ENCODE results near the gene LMBR1.
"Not testable (repeated sequence)": the region's sequence is repeated elsewhere in the genome, so short reads cannot be mapped to it uniquely, and the experiment has no call there.

The LMBR1 gene

DNA sequence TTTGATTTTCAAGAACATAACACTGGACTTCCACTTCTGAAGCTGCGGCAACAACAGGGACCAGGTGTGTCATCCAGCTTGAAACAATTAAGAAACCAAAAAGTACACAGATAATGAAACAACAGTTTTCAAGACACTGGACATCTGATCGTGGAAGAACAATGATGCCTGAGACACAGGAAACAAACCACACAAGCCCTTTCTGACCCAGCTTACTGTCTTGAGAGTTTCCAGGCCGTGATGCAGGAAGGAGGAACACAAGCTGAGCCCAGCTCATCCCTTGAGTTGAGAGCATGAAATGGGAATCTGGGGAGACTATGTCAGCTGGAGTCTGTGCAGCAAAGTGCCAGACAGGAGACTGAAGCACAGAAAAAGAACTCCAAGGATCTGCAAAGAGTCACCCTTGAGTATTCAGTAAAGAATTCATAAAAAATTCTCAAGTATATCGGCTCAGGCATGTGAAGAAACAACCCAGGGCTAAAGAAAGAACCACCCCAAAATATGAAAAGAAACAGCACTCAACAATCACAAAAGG, 160.8 kb downstream of the LMBR1 start:
- Histone ChIP-seq H3K4me3 (ENCODE audit: low read length in 2 of 2) (no peak overlapping the region), H3K9me3 (ENCODE audit: control insufficient read depth in 2 of 2, low read length in 2 of 2) (peaks cover 3% of the 10 kb centered on the region in 2 donors), H3K36me3 (ENCODE audit: control insufficient read depth in 2 of 2, insufficient read depth in 2 of 2, low read length in 2 of 2) (peaks cover 0 to 4% of the 10 kb centered on the region in 2 donors), H3K27ac (ENCODE audit: low read length) (no peak overlapping the region), H3K4me1 (ENCODE audit: control insufficient read depth, insufficient read depth, low read length) (no peaks in the 10 kb centered on the region), H3K9ac (ENCODE audit: low read length in 2 of 2) (no peak overlapping the region), H3K27me3 (ENCODE audit: control insufficient read depth in 1 of 2, insufficient read depth in 2 of 2, low read length in 2 of 2) (no peaks in the 10 kb centered on the region)

DNA sequence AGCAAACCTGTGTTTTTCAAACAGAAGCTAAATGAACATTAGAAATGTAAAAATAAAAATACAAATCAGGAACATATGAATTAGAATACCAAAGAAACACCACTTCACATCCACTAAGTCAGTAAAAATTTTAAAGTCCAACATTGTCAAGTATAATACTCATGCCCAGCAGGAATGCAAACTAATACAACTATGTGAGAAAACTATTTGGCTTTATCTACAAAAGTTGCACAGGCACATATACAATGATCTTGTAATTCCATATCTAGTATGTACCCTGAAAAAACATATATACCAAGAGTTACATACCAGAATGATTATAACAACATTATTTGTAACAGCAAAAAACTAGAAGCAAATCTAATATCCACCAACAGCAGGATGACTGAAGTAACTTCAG, 161.3 kb downstream of the LMBR1 start:
- H3K9ac ChIP-seq (ENCODE audit: low read length in 2 of 2), result no peak overlapping the region
- H3K4me1 ChIP-seq (ENCODE audit: control insufficient read depth, insufficient read depth, low read length), result no peaks in the 10 kb centered on the region
- peaks cover 3% of the 10 kb centered on the region in 2 donors for H3K9me3 ChIP-seq (ENCODE audit: control insufficient read depth in 2 of 2, low read length in 2 of 2)
- no peak overlapping the region for H3K27ac ChIP-seq (ENCODE audit: low read length)
- no peak overlapping the region for H3K4me3 ChIP-seq (ENCODE audit: low read length in 2 of 2)
- H3K27me3 ChIP-seq (ENCODE audit: control insufficient read depth in 1 of 2, insufficient read depth in 2 of 2, low read length in 2 of 2), result no peaks in the 10 kb centered on the region
- H3K36me3 ChIP-seq (ENCODE audit: control insufficient read depth in 2 of 2, insufficient read depth in 2 of 2, low read length in 2 of 2), result peaks cover 0 to 4% of the 10 kb centered on the region in 2 donors

DNA sequence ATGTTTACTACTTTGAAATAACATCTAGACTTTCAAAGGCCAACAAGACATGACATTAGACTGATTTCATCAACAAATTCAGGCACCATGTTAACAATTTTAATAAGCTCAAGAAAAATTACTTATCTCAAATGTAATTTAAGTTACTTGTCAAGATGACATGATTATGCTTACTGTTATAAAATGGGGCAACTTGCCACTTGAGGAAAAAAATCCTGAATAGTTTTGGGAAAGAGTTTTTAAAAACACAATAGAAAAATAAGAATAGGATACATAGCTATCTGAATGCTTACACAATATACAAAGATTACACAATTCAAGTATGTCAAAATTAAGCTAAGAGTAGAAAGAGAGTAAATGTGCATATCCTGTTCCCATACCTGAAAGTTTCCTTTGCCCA, 167.0 kb downstream of the LMBR1 start:
- Histone ChIP-seq H3K36me3 (ENCODE audit: control insufficient read depth in 2 of 2, insufficient read depth in 2 of 2, low read length in 2 of 2) (no peaks in the 10 kb centered on the region), H3K4me1 (ENCODE audit: control insufficient read depth, insufficient read depth, low read length) (no peaks in the 10 kb centered on the region), H3K9ac (ENCODE audit: low read length in 2 of 2) (no peak overlapping the region), H3K27me3 (ENCODE audit: control insufficient read depth in 1 of 2, insufficient read depth in 2 of 2, low read length in 2 of 2) (no peaks in the 10 kb centered on the region), H3K27ac (ENCODE audit: low read length) (no peak overlapping the region), H3K4me3 (ENCODE audit: low read length in 2 of 2) (no peak overlapping the region), H3K9me3 (ENCODE audit: control insufficient read depth in 2 of 2, low read length in 2 of 2) (no peaks in the 10 kb centered on the region)

DNA sequence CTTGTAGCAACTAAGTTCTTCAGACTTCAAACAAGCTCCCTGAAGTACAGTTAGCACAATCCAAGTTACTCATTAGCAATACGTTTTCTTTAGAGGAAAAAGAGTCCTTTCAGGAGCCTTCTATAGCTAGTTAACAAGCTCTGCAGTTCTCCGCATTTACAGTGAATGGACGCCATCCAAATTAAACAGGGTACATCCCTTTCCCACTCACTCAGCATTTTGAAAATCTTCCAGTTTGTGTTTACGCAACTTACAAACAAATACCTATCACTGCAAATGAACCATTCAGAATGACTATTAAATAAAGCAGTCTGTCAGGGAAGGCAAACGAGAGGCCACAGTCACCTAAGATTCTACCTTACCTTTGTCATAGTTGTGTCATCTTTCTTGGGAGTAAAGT, 167.9 kb downstream of the LMBR1 start:
- Histone ChIP-seq H3K4me1 (ENCODE audit: control insufficient read depth, insufficient read depth, low read length) (no peaks in the 10 kb centered on the region), H3K9ac (ENCODE audit: low read length in 2 of 2) (no peak overlapping the region), H3K36me3 (ENCODE audit: control insufficient read depth in 2 of 2, insufficient read depth in 2 of 2, low read length in 2 of 2) (no peaks in the 10 kb centered on the region), H3K27ac (ENCODE audit: low read length) (no peak overlapping the region), H3K27me3 (ENCODE audit: control insufficient read depth in 1 of 2, insufficient read depth in 2 of 2, low read length in 2 of 2) (no peaks in the 10 kb centered on the region), H3K9me3 (ENCODE audit: control insufficient read depth in 2 of 2, low read length in 2 of 2) (no peaks in the 10 kb centered on the region), H3K4me3 (ENCODE audit: low read length in 2 of 2) (no peak overlapping the region)

DNA sequence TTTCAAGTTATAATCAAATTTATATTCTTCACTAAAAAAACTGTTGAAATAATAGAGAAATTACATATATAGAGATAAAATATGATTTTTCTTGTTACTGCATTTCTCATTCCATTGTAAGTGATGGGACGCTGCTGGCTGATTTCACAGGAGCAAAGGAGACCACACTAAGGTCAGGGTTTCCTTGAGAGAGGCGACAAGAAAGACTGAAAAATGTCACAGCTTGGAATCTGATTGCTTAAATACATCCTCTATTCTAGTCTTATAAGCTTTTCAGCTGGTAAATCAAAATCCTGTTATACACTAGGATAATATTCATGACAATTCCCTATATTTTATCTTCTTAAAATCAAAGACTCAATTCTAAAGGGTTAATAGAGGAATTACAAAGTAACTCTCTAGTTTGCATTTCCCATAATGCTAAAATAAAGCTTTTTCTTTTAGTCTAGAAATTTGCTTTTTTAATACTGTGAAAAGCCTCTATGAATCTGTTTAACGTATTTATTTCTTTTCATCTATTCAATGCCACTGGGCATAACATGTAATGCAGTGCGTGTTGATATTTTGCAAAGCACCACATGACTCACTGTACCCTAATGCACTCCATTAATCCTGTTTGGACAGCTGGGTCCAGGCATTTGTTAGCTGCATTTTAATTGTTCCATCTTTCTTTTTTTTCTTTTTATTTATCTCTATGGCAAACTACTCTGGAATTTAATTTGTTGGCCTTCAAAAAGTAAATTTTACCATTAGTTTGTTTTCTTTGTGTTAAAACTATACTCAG, 170.7 kb downstream of the LMBR1 start:
- Histone ChIP-seq H3K4me3 (ENCODE audit: low read length in 2 of 2) (no peak overlapping the region), H3K9me3 (ENCODE audit: control insufficient read depth in 2 of 2, low read length in 2 of 2) (no peaks in the 10 kb centered on the region), H3K9ac (ENCODE audit: low read length in 2 of 2) (no peak overlapping the region), H3K36me3 (ENCODE audit: control insufficient read depth in 2 of 2, insufficient read depth in 2 of 2, low read length in 2 of 2) (no peaks in the 10 kb centered on the region), H3K27ac (ENCODE audit: low read length) (no peak overlapping the region), H3K27me3 (ENCODE audit: control insufficient read depth in 1 of 2, insufficient read depth in 2 of 2, low read length in 2 of 2) (no peaks in the 10 kb centered on the region), H3K4me1 (ENCODE audit: control insufficient read depth, insufficient read depth, low read length) (no peaks in the 10 kb centered on the region)

DNA sequence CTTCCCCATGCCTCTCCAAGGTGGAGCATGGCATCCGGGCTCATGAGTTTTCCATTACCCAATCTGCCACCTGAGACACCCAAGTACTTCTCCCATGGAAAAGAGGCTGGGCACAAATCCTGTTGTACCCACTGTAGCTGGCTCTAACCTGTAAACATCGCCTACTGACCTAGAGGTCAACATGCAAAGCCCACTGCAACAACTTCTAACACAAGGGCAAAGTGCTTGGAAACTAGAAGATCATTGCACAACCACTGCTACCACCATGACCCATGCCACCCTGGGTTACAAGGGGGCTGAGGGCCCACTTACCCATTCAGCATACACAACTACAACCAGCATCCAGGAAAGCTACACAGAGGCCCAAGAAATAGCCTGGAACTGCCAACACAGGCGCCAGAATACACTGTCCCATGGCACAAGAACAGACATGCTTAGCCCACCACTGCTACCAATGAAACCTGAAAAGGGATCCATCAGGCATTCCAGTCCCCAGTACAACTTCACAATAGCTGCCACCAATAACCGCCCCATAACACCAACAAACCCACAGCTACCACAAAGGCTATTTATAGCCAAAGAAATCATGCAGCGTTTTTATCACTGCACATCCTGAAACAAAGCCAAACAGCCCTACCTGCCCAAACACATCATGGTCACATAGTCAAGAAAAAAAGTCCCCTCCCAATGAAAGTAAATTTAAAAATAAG, 189.1 kb downstream of the LMBR1 start:
- Histone ChIP-seq H3K27me3 (ENCODE audit: control insufficient read depth in 1 of 2, insufficient read depth in 2 of 2, low read length in 2 of 2) (no peaks in the 10 kb centered on the region), H3K9me3 (ENCODE audit: control insufficient read depth in 2 of 2, low read length in 2 of 2) (peaks cover 3 to 8% of the 10 kb centered on the region in 2 donors), H3K27ac (ENCODE audit: low read length) (no peak overlapping the region), H3K9ac (ENCODE audit: low read length in 2 of 2) (no peak overlapping the region), H3K4me1 (ENCODE audit: control insufficient read depth, insufficient read depth, low read length) (no peaks in the 10 kb centered on the region), H3K4me3 (ENCODE audit: low read length in 2 of 2) (no peak overlapping the region), H3K36me3 (ENCODE audit: control insufficient read depth in 2 of 2, insufficient read depth in 2 of 2, low read length in 2 of 2) (no peaks in the 10 kb centered on the region)

DNA sequence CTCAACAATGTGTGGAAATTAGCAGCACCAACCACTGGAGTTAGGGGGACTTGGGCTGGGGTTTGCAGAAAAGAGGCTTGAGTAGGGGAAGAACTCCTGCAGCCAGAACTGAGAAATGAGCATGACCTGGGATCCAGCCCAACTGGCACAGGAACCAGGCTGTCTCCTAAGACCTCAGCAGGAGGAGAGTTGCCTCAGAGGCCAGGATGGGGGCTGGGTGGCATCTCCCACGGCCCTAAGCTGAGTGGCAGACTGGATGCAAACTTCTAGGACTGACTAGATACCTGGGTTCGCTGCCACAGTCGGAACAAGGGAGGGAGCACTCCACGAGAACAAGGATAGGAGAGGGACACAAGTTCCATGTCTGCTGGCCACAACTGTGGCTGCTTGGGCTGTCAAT, 189.8 kb downstream of the LMBR1 start:
- Histone ChIP-seq H3K27ac (ENCODE audit: low read length) (no peak overlapping the region), H3K4me3 (ENCODE audit: low read length in 2 of 2) (no peak overlapping the region), H3K9ac (ENCODE audit: low read length in 2 of 2) (no peak overlapping the region), H3K27me3 (ENCODE audit: control insufficient read depth in 1 of 2, insufficient read depth in 2 of 2, low read length in 2 of 2) (no peaks in the 10 kb centered on the region), H3K36me3 (ENCODE audit: control insufficient read depth in 2 of 2, insufficient read depth in 2 of 2, low read length in 2 of 2) (no peaks in the 10 kb centered on the region), H3K4me1 (ENCODE audit: control insufficient read depth, insufficient read depth, low read length) (no peaks in the 10 kb centered on the region), H3K9me3 (ENCODE audit: control insufficient read depth in 2 of 2, low read length in 2 of 2) (peaks cover 2% of the 10 kb centered on the region in 2 donors)

DNA sequence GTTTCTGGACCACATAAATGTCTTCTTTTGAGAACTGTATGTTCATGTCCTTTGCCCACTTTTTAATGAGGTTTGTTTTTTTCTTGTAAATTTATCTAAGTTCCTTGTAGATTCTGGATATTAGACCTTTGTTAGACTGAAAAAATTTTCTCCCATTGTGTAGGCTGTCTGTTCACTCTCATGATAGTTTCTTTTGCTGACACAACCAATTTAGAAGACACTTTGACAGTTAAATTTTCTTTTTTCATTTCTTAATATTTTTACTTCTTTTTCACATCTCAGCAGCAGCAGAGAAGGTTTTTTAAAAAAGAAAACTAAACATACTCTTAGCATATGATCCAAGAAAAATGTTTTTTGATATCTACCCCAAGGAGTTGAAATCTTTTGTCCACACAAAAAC, 190.6 kb downstream of the LMBR1 start:
- H3K9me3 ChIP-seq (ENCODE audit: control insufficient read depth in 2 of 2, low read length in 2 of 2), result peaks cover 0 to 2% of the 10 kb centered on the region in 2 donors
- H3K27me3 ChIP-seq (ENCODE audit: control insufficient read depth in 1 of 2, insufficient read depth in 2 of 2, low read length in 2 of 2), result no peaks in the 10 kb centered on the region
- no peaks in the 10 kb centered on the region for H3K4me1 ChIP-seq (ENCODE audit: control insufficient read depth, insufficient read depth, low read length)
- H3K9ac ChIP-seq (ENCODE audit: low read length in 2 of 2), result no peak overlapping the region
- H3K4me3 ChIP-seq (ENCODE audit: low read length in 2 of 2), result no peak overlapping the region
- no peaks in the 10 kb centered on the region for H3K36me3 ChIP-seq (ENCODE audit: control insufficient read depth in 2 of 2, insufficient read depth in 2 of 2, low read length in 2 of 2)
- no peak overlapping the region for H3K27ac ChIP-seq (ENCODE audit: low read length)

DNA sequence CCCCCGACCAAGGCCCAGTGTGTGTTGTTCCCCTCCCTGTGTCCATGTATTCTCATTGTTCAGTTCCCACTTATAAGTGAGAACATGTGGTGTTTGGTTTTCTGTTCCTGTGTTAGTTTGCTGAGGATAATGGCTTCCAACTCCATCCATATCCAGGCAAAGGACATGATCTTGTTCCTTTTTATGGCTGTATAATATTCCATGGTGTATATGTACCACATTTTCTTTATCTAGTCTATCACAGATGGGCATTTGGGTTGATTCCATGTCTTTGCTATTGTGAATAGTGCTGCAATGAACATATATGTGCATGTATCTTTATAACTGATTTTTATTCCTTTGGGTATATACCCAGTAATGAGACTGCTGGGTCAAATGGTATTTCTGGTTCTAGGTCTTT, 191.2 kb downstream of the LMBR1 start:
- not testable (repeated sequence) for H3K4me3 ChIP-seq (ENCODE audit: low read length in 2 of 2); H3K9ac ChIP-seq (ENCODE audit: low read length in 2 of 2); H3K36me3 ChIP-seq (ENCODE audit: control insufficient read depth in 2 of 2, insufficient read depth in 2 of 2, low read length in 2 of 2); H3K27ac ChIP-seq (ENCODE audit: low read length); H3K4me1 ChIP-seq (ENCODE audit: control insufficient read depth, insufficient read depth, low read length); H3K9me3 ChIP-seq (ENCODE audit: control insufficient read depth in 2 of 2, low read length in 2 of 2); H3K27me3 ChIP-seq (ENCODE audit: control insufficient read depth in 1 of 2, insufficient read depth in 2 of 2, low read length in 2 of 2)

DNA sequence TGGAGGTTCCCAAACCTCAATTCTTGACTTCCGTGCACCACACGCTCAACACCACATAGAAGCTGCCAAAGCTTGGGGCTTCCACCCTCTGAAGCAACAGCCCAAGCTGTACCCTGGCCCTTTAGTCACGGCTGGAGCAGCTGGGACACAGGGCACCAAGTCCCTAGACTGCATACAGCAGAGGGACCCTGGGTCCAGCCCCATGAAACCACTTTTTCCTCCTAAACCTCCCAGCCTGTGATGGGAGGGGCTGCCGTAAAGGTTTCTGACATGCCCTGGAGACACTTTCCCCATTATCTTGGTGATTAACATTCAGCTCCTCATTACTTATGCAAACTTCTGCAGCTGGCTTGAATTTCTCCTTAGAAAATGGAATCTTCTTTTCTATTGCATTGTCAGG, 194.5 kb downstream of the LMBR1 start:
- not testable (repeated sequence) for H3K9me3 ChIP-seq (ENCODE audit: control insufficient read depth in 2 of 2, low read length in 2 of 2); H3K36me3 ChIP-seq (ENCODE audit: control insufficient read depth in 2 of 2, insufficient read depth in 2 of 2, low read length in 2 of 2); H3K4me1 ChIP-seq (ENCODE audit: control insufficient read depth, insufficient read depth, low read length); H3K4me3 ChIP-seq (ENCODE audit: low read length in 2 of 2); H3K27me3 ChIP-seq (ENCODE audit: control insufficient read depth in 1 of 2, insufficient read depth in 2 of 2, low read length in 2 of 2); H3K27ac ChIP-seq (ENCODE audit: low read length); H3K9ac ChIP-seq (ENCODE audit: low read length in 2 of 2)

DNA sequence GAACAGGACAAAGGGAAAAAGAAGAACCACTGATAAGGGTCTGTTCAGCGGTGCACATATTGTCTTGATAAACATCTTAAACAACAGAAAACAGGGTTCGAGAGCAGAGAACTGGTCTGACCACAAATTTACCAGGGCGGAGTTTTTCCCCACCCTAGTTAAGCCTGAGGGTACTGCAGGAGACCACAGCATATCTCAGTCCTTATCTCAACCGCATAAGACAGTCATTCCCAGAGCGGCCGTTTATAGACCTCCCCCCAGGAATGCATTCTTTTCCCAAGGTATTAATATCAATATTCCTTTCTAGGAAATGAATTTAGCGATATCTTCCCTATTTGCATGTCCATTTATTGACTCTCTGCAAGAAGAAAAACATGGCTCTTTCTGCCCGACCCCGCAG, 195.7 kb downstream of the LMBR1 start:
- not testable (repeated sequence) for H3K27ac ChIP-seq (ENCODE audit: low read length); H3K36me3 ChIP-seq (ENCODE audit: control insufficient read depth in 2 of 2, insufficient read depth in 2 of 2, low read length in 2 of 2); H3K9ac ChIP-seq (ENCODE audit: low read length in 2 of 2); H3K9me3 ChIP-seq (ENCODE audit: control insufficient read depth in 2 of 2, low read length in 2 of 2); H3K27me3 ChIP-seq (ENCODE audit: control insufficient read depth in 1 of 2, insufficient read depth in 2 of 2, low read length in 2 of 2); H3K4me3 ChIP-seq (ENCODE audit: low read length in 2 of 2); H3K4me1 ChIP-seq (ENCODE audit: control insufficient read depth, insufficient read depth, low read length)

Measured in stomach smooth muscle (tissue), 2 donors.